ENCODE results near the gene TOMM5.
"Not testable (repeated sequence)": the region's sequence is repeated elsewhere in the genome, so short reads cannot be mapped to it uniquely, and the experiment has no call there.

TOMM5 gene

GRCh38 chr9:37611014-37611413 lies 18.6 kb upstream of the TOMM5 start:
- no peak for DNase-seq

GRCh38 chr9:37609735-37610397 lies 17.5 kb upstream of the TOMM5 start:
- DNase-seq, result no peak

- no peak for DNase-seq
Observed at GRCh38 chr9:37608250-37608649, 15.9 kb upstream of the TOMM5 start.

GRCh38 chr9:37604296-37604695 lies 11.9 kb upstream of the TOMM5 start:
- DNase-seq, result no peak

GRCh38 chr9:37602817-37603216 lies 10.4 kb upstream of the TOMM5 start:
- no peak for DNase-seq

GRCh38 chr9:37602061-37602460 lies 9.7 kb upstream of the TOMM5 start:
- not testable (repeated sequence) for DNase-seq

GRCh38 chr9:37596504-37596903 lies 4.1 kb upstream of the TOMM5 start:
- DNase-seq, result no peak

GRCh38 chr9:37593883-37594448 lies 1.6 kb upstream of the TOMM5 start:
- no peak for DNase-seq

GRCh38 chr9:37587521-37587920 lies 4.9 kb downstream of the TOMM5 start:
- peak in 1 of 2 donors; percentile 46 for DNase-seq

GRCh38 chr9:37583522-37584121 lies 8.8 kb downstream of the TOMM5 start:
- no peak for DNase-seq

GRCh38 chr9:37582548-37583157 lies 9.7 kb downstream of the TOMM5 start:
- DNase-seq, result peak; percentile 35 to 72

GRCh38 chr9:37575921-37576721 lies 16.3 kb downstream of the TOMM5 start, which contains the start of gene FBXO10:
Gene FBXO10, minus strand, starts transcription at chr9:37576380. Its CDS starts 34,612 bp downstream, at chr9:37541768.
- DNase-seq, result peak; percentile 52 to 64

GRCh38 chr9:37575511-37575914 lies 16.9 kb downstream of the TOMM5 start:
- DNase-seq, result peak in 1 of 2 donors; percentile 21

GRCh38 chr9:37575001-37575400 lies 17.4 kb downstream of the TOMM5 start:
- DNase-seq, result no peak

- DNase-seq, result peak in 1 of 2 donors; percentile 36
Observed at GRCh38 chr9:37574241-37574721, 18.1 kb downstream of the TOMM5 start.

GRCh38 chr9:37571282-37571681 lies 21.1 kb downstream of the TOMM5 start:
- DNase-seq, result no peak

GRCh38 chr9:37566716-37567115 lies 25.7 kb downstream of the TOMM5 start:
- DNase-seq, result no peak

- DNase-seq, result no peak
Observed at GRCh38 chr9:37565661-37566618, 26.5 kb downstream of the TOMM5 start.

- DNase-seq, result no peak
Observed at GRCh38 chr9:37564916-37565315, 27.5 kb downstream of the TOMM5 start.

GRCh38 chr9:37563806-37564513 lies 28.4 kb downstream of the TOMM5 start:
- DNase-seq, result no peak

- DNase-seq, result peak in 1 of 2 donors; percentile 5
Observed at GRCh38 chr9:37562826-37563225, 29.6 kb downstream of the TOMM5 start.

Measured in inflammatory macrophage treated with lipopolysaccharide for 1 hour (primary cell).